Left lung (tissue), 14 donors: ENCODE results near the gene BTNL8. TPM values are rescaled to one million over a fixed set of nuclear protein-coding genes. Genes with fewer than 3 reads are reported as not detected.

ENCODE experiments used
- ATAC-seq: fragments of 200-7000 bp; cut with Tn5 transposase; one replicate; pipeline ENCODE4 v1.9.1; 2020; ENCODE audit warnings: moderate library complexity
- DNase-seq, 4 donors: peaks; one replicate each; pipeline ENCODE4 v3.0.0-alpha.2; 2013 to 2020
- H3K27ac ChIP-seq, 2 donors: fragments of 200-600 bp; sonication (generic) in 1 of 2; one replicate each; pipeline versions ENCODE4 v1.5.0 to v1.8.0; 2020 to 2021
- H3K27me3 ChIP-seq, 2 donors: fragments of 200-600 bp; sonication (generic) in 1 of 2; one replicate each; pipeline versions ENCODE4 v1.5.0 to v1.8.0; 2020 to 2021
- H3K36me3 ChIP-seq, 2 donors: fragments of 200-600 bp; sonication (generic) in 1 of 2; one replicate each; pipeline versions ENCODE4 v1.5.0 to v1.8.0; 2020 to 2021
- H3K4me1 ChIP-seq, 2 donors: fragments of 200-600 bp; one replicate each; pipeline ENCODE4 v1.8.0; 2021
- H3K4me3 ChIP-seq, 2 donors: fragments of 200-600 bp; sonication (generic) in 1 of 2; one replicate each; pipeline versions ENCODE4 v1.5.0 to v1.8.0; 2020 to 2021; ENCODE audit warnings: mild to moderate bottlenecking in 1 of 2
- H3K9me3 ChIP-seq, 2 donors: fragments of 200-600 bp; sonication (generic) in 1 of 2; one replicate each; pipeline versions ENCODE4 v1.5.0 to v1.8.0; 2020 to 2021
- intact Hi-C, 2 donors: fragments of 100-400 bp; cut with DNase I; formaldehyde crosslinking; loops; one replicate each; pipeline versions ENCODE4 v1.11.2 to v1.14.2; 2022
- long read RNA-seq, 12 donors: library from polyadenylated mRNA in 2 of 12; unstranded in 2 of 12; transcript quantifications; one replicate each; pipeline ENCODE4 v2.0.0 and lab custom pipeline, GENCODE V29; 2019 to 2026
- polyA plus RNA-seq, 6 donors: library from polyadenylated mRNA; unstranded; fragments of 120-200 nt; gene quantifications; one replicate each; pipeline ENCODE4 v1.2.1, GENCODE V29; 2013; ENCODE audit not compliant: insufficient read length in 6 of 6
- total RNA-seq, 2 donors: library from RNA; stranded (reverse); fragmentation: NEBNext Ultra II Directional; extraction: Animal tissue kit (Norgen Biotek cat#: 25700); gene quantifications; one replicate each; pipeline ENCODE4 v1.2.1, GENCODE V29; 2021
- TF ChIP-seq, protein P1 (sequence below), 2 donors: fragments of 200-600 bp; sonication (generic) in 1 of 2; IDR thresholded peaks; one replicate each; pipeline versions ENCODE4 v1.5.0 to v1.8.0; 2021; ENCODE audit warnings: antibody characterized with exemption in 2 of 2
- donor health status: DM: no; HTN: yes; CAD: no.
- donor health status: DM: no; HTN: no; CAD: no.

BTNL8 gene, protein sequence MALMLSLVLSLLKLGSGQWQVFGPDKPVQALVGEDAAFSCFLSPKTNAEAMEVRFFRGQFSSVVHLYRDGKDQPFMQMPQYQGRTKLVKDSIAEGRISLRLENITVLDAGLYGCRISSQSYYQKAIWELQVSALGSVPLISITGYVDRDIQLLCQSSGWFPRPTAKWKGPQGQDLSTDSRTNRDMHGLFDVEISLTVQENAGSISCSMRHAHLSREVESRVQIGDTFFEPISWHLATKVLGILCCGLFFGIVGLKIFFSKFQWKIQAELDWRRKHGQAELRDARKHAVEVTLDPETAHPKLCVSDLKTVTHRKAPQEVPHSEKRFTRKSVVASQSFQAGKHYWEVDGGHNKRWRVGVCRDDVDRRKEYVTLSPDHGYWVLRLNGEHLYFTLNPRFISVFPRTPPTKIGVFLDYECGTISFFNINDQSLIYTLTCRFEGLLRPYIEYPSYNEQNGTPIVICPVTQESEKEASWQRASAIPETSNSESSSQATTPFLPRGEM
- total RNA-seq (1 to 10 TPM in 1 of 2 donors, under 1 TPM in 1; 0.47 to 1.8 TPM), polyA plus RNA-seq (1 to 10 TPM in 2 of 6 donors, under 1 TPM in 4; 0.48 to 1.1 (median 0.81) TPM)
- long read RNA-seq, donor 1, partial matches to known transcripts, result 0 of 1 reads
- long read RNA-seq, donor 1, other reads (novel, unspliced or antisense), result 0 of 1 reads
- long read RNA-seq, donor 2, result 0 reads
- long read RNA-seq, donor 3, result 0 reads
- long read RNA-seq, donor 4, result 0 reads
- long read RNA-seq, donor 5, result 0 reads
- long read RNA-seq, donor 6, result 0 reads
- long read RNA-seq, donor 7, result 0 reads
- long read RNA-seq, donor 8, result 0 reads
- long read RNA-seq, donor 9, result 0 reads
- long read RNA-seq, donor 10, result 0 reads
- long read RNA-seq, donor 11, result 0 reads
- long read RNA-seq, donor 12, result 0 reads

GRCh38 chr5:180898621-180899246, at the start of gene BTNL8:
TSS of gene BTNL8 (plus strand) at chr5:180899159. CDS start at chr5:180899311, 152 bp downstream.
- Histone ChIP-seq H3K9me3 (peaks cover 0 to 6% of the 10 kb centered on the region in 2 donors), H3K4me1 (no peaks in the 10 kb centered on the region), H3K4me3 (no peak within 1 kb of the TSS), H3K36me3 (no peaks in the 10 kb centered on the region), H3K27me3 (no peaks in the 10 kb centered on the region), H3K27ac (peak within 1 kb of the TSS in 1 of 2 donors; percentile 41)
- ATAC-seq, result no peak
- TF ChIP-seq, protein P1, sequence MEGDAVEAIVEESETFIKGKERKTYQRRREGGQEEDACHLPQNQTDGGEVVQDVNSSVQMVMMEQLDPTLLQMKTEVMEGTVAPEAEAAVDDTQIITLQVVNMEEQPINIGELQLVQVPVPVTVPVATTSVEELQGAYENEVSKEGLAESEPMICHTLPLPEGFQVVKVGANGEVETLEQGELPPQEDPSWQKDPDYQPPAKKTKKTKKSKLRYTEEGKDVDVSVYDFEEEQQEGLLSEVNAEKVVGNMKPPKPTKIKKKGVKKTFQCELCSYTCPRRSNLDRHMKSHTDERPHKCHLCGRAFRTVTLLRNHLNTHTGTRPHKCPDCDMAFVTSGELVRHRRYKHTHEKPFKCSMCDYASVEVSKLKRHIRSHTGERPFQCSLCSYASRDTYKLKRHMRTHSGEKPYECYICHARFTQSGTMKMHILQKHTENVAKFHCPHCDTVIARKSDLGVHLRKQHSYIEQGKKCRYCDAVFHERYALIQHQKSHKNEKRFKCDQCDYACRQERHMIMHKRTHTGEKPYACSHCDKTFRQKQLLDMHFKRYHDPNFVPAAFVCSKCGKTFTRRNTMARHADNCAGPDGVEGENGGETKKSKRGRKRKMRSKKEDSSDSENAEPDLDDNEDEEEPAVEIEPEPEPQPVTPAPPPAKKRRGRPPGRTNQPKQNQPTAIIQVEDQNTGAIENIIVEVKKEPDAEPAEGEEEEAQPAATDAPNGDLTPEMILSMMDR (IDR thresholded peaks at IDR 0.05), result no peak
- DNase-seq, result no peak
- intact Hi-C loops, result no loop called here

- Histone ChIP-seq H3K4me1 (peaks cover 0 to 3% of the 10 kb centered on the region in 2 donors), H3K9me3 (peaks cover 0 to 36% of the 10 kb centered on the region in 2 donors), H3K27me3 (no peaks in the 10 kb centered on the region), H3K36me3 (peaks cover 8 to 35% of the 10 kb centered on the region in 2 donors), H3K27ac (no peak overlapping the region), H3K4me3 (no peak overlapping the region)
- intact Hi-C loops, result no loop called here
- ATAC-seq (no peak), DNase-seq (no peak)
- TF ChIP-seq, protein P1 (IDR thresholded peaks at IDR 0.05), result no peak
Measured at GRCh38 chr5:180849827-180850226, 49.1 kb upstream of the BTNL8 start.

- intact Hi-C loops, result no loop called here
- TF ChIP-seq, protein P1 (IDR thresholded peaks at IDR 0.05), result no peak
- H3K27me3 ChIP-seq, result no peaks in the 10 kb centered on the region
- no peak overlapping the region for H3K27ac ChIP-seq
- H3K4me3 ChIP-seq, result no peak overlapping the region
- no peak for DNase-seq
- H3K9me3 ChIP-seq, result peaks cover 0 to 36% of the 10 kb centered on the region in 2 donors
- ATAC-seq, result no peak
- peaks cover 0 to 3% of the 10 kb centered on the region in 2 donors for H3K4me1 ChIP-seq
- peaks cover 8 to 39% of the 10 kb centered on the region in 2 donors for H3K36me3 ChIP-seq
Measured at GRCh38 chr5:180850434-180851078, 48.4 kb upstream of the BTNL8 start.

DNA sequence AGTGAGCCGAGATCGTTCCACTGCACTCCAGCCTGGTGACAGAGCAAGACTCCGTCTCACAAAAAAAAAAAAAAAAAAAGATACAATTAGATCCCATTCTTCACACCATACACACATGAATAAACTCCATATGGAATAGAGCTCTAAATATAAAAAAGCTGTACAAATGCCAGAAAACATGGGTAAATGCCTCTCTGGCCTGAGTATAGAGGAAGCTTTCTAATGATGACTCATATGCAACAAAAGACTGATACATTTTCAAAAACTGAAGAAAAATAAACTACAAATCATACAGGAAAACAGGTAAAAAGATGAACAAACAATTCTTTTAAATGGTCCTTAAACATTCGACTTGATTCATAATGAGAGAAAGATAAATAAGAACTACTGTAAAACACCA, 46.5 kb upstream of the BTNL8 start:
- H3K4me3 ChIP-seq, result no peak overlapping the region

More for the DNA sequence above, 46.5 kb upstream of the BTNL8 start:
- DNase-seq, result no peak
- intact Hi-C loops, result no loop called here
- no peak overlapping the region for H3K27ac ChIP-seq
- H3K36me3 ChIP-seq, result peaks cover 8 to 46% of the 10 kb centered on the region in 2 donors
- peaks cover 0 to 3% of the 10 kb centered on the region in 2 donors for H3K4me1 ChIP-seq
- ATAC-seq, result no peak
- no peaks in the 10 kb centered on the region for H3K27me3 ChIP-seq
- TF ChIP-seq, protein P1 (IDR thresholded peaks at IDR 0.05), result no peak
- H3K9me3 ChIP-seq, result peaks cover 0 to 36% of the 10 kb centered on the region in 2 donors
